Activated naive CD8-positive, alpha-beta T cell treated with anti-CD3 and anti-CD28 coated beads, Interleukin-2, amount 10 ng/mL, durations not matched to agents 7 days and 5 days (primary cell): ENCODE measurements around the gene YWHAH. TPM values are rescaled to one million over a fixed set of nuclear protein-coding genes. Genes with fewer than 3 reads are reported as not detected.

ENCODE experiments used
- ATAC-seq: fragments of 150-1000 bp; cut with Tn5 transposase; one replicate; pipeline ENCODE4 v1.10.0; 2021; ENCODE audit warnings: low read depth, moderate library complexity
- POLR2A ChIA-PET: fragments of 350-600 bp; sonication (Branson Sonifier 250); formaldehyde crosslinking; loops from one replicate; lab custom pipeline; 2021; ENCODE audit warnings: antibody characterized with exemption; lab: Charles Lee
- DNase-seq: peaks from one replicate; pipeline ENCODE4 v3.0.0; 2021
- H3K27ac Mint-ChIP-seq: one replicate; pipeline ENCODE4 v1.8.0; 2022; ENCODE audit warnings: mild to moderate bottlenecking, mixed read lengths
- H3K27me3 Mint-ChIP-seq: one replicate; pipeline ENCODE4 v1.8.0; 2022; ENCODE audit warnings: mild to moderate bottlenecking, moderate library complexity, mixed read lengths
- H3K36me3 Mint-ChIP-seq: one replicate; pipeline ENCODE4 v1.8.0; 2021; ENCODE audit warnings: mild to moderate bottlenecking, mixed read lengths
- H3K4me1 Mint-ChIP-seq: one replicate; pipeline ENCODE4 v1.8.0; 2021; ENCODE audit warnings: mixed read lengths
- H3K4me3 Mint-ChIP-seq: one replicate; pipeline ENCODE4 v1.8.0; 2022; ENCODE audit warnings: mild to moderate bottlenecking, moderate library complexity, mixed read lengths
- H3K9me3 Mint-ChIP-seq: one replicate; pipeline ENCODE4 v1.8.0; 2021; ENCODE audit warnings: mixed read lengths
- total RNA-seq, 2 experiments: library from RNA; stranded (reverse); gene quantifications; one replicate each; pipeline ENCODE4 v1.2.3, GENCODE V29; 2021

YWHAH gene
- total RNA-seq, 2 experiments from 2014 or later = 159 to 160 TPM

DNA sequence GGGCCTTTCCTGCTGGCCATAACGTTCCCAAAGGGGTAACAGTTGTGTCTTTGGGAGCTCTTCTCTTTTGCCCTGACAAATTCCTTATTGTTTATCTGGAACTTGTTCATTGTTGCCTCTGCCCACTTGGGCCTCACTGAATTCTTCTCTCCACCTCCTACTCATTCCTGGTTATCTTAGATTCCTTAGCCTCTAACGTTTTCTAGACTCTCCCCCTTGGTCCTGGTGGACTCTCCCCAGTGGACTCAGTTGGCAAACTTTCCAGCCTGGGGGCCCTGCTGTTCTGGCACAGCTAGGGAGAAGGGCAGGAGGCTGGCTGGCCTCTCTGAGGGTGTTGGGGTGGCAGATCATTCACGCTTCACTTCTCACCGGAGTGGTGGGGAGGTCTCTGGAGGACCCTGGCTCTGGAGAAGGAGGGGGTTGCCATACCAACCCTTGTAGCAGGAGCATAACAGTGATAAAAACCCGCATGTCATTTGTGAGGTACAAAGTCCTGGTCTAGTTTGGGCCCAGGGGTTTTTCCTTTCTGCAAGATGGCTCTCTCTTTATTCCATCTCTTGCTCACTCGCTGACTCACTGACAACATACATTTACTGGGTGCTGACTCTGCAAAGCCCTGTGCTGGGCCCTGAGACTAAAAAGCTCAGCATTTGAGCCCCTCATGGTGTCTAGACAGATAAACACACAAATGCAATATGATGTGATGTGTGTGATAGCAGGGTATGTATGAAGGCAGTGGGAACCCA lies 39.7 kb downstream of the YWHAH start:
- H3K4me1 Mint-ChIP-seq = no peaks in the 10 kb centered on the region
- ATAC-seq = no peak
- POLR2A ChIA-PET = no interaction called here

DNA sequence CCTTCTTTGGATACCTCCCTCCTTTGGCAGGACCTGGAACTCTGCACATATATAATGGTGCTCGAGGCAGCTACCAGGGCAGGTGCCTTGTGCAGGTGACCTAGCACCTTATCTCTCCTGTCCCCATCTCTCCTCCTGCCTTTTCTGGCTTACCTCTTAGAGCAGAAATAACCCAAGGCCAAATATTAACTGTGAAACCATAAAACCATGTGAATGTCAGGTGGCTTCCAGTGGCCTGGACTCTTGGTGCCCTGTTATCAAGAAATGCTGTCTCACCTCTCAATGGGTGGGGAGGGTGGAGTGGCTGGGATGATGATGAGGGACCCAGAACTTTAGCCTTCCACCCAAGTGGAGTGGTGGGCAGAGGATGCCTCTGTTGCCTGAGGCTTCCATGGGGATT lies 42.9 kb downstream of the YWHAH start:
- peaks cover 34% of the 10 kb centered on the region for H3K27me3 Mint-ChIP-seq
- H3K9me3 Mint-ChIP-seq = no peaks in the 10 kb centered on the region

More for the DNA sequence above, 39.7 kb downstream of the YWHAH start:
- Mint-ChIP-seq H3K36me3 (no peaks in the 10 kb centered on the region), H3K27ac (no peak overlapping the region), H3K4me3 (no peak overlapping the region), H3K27me3 (peaks cover 16% of the 10 kb centered on the region), H3K9me3 (no peaks in the 10 kb centered on the region)
- DNase-seq = no peak

DNA sequence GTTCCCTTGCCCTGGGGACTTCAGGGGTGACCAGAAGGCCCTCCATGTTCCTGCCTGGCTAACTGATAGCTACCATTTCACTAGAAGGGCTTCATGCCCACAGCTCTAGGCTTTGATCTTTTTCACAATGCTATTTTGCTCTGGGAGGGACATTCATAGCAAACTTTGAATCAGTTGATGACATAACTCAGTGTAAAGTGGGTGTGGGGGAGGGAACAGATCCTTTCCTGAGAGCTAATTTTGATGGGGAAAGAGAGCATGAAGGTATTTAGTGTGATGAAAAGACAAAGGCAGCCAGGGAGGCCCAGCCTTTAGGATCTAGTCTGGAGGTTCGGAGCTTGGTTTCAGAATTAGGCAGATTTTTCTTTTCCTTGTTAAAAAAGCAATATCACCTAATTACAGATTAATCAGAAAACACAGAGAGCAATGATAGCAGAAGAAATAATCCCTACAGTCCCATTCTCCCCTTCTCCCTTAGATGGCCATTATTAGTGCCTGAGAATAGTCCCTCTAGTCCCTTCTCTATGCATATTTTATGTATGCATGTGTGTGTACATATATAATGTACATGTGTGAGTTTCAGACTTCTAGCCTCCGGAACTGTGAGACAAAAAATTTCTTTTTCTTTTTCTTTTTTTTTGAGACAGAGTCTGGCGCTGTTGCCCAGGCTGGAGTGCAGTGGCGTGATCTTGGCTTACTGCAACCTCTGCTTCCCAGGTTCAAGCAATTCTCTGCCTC lies 46.9 kb downstream of the YWHAH start:
- Mint-ChIP-seq H3K4me1 (no peaks in the 10 kb centered on the region), H3K4me3 (no peak overlapping the region), H3K36me3 (no peaks in the 10 kb centered on the region), H3K27me3 (peaks cover 25% of the 10 kb centered on the region), H3K27ac (no peak overlapping the region), H3K9me3 (no peaks in the 10 kb centered on the region)
- POLR2A ChIA-PET = no interaction called here
- no peak for ATAC-seq
- DNase-seq = no peak

More for the DNA sequence above, 42.9 kb downstream of the YWHAH start:
- POLR2A ChIA-PET = no interaction called here
- no peaks in the 10 kb centered on the region for H3K36me3 Mint-ChIP-seq
- H3K4me1 Mint-ChIP-seq = no peaks in the 10 kb centered on the region
- no peak overlapping the region for H3K4me3 Mint-ChIP-seq
- no peak overlapping the region for H3K27ac Mint-ChIP-seq
- no peak for ATAC-seq
- DNase-seq = no peak

DNA sequence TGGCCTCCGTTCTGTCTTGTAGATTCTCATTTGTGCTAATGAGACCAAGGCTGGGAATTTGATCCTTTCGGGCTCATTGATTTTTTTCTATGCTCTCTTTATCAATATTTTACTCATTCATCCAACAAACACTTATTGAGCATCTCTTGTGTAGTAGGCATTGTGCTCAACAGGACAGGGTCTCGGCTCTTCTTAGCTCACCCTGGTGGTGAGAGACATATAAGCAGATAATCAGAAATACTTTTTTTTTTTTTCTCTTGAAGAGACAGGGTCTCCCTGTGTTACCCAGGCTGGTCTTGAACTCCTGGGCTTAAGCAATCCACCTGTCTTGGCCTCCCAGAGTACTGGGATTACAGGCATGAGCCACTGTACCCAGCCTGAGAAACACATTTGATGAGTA lies 50.7 kb downstream of the YWHAH start:
- no peaks in the 10 kb centered on the region for H3K9me3 Mint-ChIP-seq
- DNase-seq (no peak), ATAC-seq (no peak)
- H3K27me3 Mint-ChIP-seq = peaks cover 24% of the 10 kb centered on the region
- no peak overlapping the region for H3K27ac Mint-ChIP-seq
- no peaks in the 10 kb centered on the region for H3K4me1 Mint-ChIP-seq
- no peak overlapping the region for H3K4me3 Mint-ChIP-seq
- POLR2A ChIA-PET = no interaction called here
- no peaks in the 10 kb centered on the region for H3K36me3 Mint-ChIP-seq

DNA sequence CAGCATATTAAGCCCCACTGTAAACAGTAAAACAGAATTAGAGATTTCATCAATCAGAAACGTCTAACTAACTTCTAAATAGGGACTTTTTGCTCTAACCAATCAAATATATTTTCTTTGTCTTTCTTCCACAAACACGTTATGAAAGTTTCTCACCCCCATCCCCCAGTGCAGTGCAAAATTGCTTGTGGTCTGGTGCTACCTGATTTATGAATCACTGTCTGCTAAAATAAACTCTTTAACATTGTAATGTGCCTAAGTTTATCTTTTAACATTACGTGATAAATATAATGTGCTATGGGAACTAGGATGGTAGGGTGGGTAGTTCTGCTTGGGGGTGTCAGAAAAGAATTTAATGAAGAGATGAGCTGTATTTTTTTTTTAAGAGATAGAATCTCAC lies 51.5 kb downstream of the YWHAH start:
- Mint-ChIP-seq H3K9me3 (no peaks in the 10 kb centered on the region), H3K36me3 (no peaks in the 10 kb centered on the region), H3K27me3 (peaks cover 20% of the 10 kb centered on the region), H3K4me3 (no peak overlapping the region), H3K4me1 (no peaks in the 10 kb centered on the region), H3K27ac (no peak overlapping the region)
- POLR2A ChIA-PET = no interaction called here
- DNase-seq (no peak), ATAC-seq (no peak)

DNA sequence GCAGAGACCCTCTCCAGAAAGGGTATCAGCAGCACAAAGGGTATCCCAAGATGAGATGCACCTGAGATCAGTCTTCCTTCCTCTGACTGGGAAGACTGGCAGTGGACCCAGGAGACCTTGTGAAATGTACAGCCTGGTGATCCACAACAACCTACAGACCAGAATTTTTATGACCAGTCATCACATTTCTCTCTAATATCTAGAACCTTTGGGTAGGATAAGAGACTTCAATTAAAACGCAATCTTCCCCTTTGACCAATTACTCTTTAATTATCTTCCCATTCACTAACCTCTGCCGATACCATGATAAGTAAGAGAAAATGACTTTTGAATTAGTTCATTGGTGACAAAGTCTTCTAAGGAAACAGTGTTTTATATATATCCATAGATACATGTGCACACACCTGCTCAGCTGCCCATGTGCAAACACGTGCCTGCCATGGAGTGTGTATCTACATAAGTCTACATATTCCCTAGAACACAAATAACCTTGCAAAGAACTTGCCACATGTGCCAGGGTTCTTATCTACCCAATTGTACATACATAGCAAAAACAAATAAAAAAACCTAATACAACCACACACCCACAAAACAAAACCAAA lies 54.5 kb downstream of the YWHAH start:
- Mint-ChIP-seq H3K36me3 (peaks cover 1% of the 10 kb centered on the region), H3K27me3 (peaks cover 18% of the 10 kb centered on the region), H3K27ac (no peak overlapping the region), H3K4me3 (no peak overlapping the region), H3K4me1 (no peaks in the 10 kb centered on the region), H3K9me3 (no peaks in the 10 kb centered on the region)
- POLR2A ChIA-PET = no interaction called here
- ATAC-seq = no peak
- no peak for DNase-seq

DNA sequence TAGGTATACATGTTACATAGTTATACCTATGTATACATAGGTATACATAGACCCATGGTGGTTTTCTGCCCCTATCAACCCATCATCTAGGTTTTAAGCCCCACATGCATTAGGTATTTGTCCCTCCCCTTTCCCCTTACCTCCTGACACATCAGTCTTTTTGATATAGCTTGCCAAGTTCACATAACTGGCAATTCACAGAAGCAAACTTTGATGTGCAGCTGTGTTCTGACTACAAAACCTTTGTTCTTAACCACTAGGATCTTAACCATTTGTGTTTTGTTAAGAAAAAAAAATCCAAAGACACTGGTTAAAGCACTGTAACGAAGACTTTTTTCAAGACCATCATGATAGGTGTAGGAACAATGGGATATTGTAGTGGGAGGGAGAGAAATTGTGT lies 55.8 kb downstream of the YWHAH start:
- no peak overlapping the region for H3K27ac Mint-ChIP-seq
- peaks cover 1% of the 10 kb centered on the region for H3K36me3 Mint-ChIP-seq
- no peak for DNase-seq
- no peak overlapping the region for H3K4me3 Mint-ChIP-seq
- H3K27me3 Mint-ChIP-seq = peaks cover 18% of the 10 kb centered on the region
- no peaks in the 10 kb centered on the region for H3K4me1 Mint-ChIP-seq
- no peak for ATAC-seq
- POLR2A ChIA-PET = no interaction called here
- no peaks in the 10 kb centered on the region for H3K9me3 Mint-ChIP-seq

DNA sequence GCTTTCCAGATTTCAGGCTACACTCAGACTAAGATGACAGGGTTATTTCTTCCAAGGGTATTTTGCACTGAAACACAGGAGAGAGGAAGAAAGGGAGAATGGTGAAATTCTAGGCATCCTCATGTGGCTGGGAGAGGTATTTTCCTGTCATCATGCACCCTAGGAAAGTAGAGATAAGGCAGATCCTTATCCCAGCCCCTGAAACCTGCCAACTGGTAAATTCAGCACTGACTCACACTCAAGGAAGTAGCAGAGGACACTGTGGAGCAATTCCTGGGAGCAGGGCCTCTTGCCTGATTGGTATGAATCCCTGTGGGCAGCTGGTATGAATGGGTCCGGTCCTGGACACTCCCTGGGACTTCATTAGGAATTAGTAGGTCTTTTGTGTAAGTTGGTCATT lies 61.1 kb downstream of the YWHAH start:
- Mint-ChIP-seq H3K27ac (no peak overlapping the region), H3K4me3 (no peak overlapping the region), H3K4me1 (no peaks in the 10 kb centered on the region), H3K36me3 (peaks cover 1% of the 10 kb centered on the region), H3K9me3 (peaks cover 4% of the 10 kb centered on the region), H3K27me3 (peaks cover 11% of the 10 kb centered on the region)
- POLR2A ChIA-PET = no interaction called here
- DNase-seq = no peak
- ATAC-seq = no peak

Other genes starting within 250 kb of the YWHAH start
- 10 to 100 TPM; 62.4 to 63.6 TPM for gene PRR14L, start 194.4 kb upstream of the YWHAH start, total RNA-seq
- gene DEPDC5, start 190.5 kb upstream of the YWHAH start, total RNA-seq = 10 to 100 TPM; 43.6 to 46.6 TPM
- not detected for gene SLC5A1, start 98.7 kb downstream of the YWHAH start, total RNA-seq
- not detected for gene C22orf42, start 214.8 kb downstream of the YWHAH start, total RNA-seq